Stimulated activated CD8-positive, alpha-beta memory T cell treated with anti-CD3 and anti-CD28 coated beads, Interleukin-15, amount 100 ng/mL, for 24 hours (primary cell): ENCODE results near the gene CARHSP1.
"Not testable (repeated sequence)": the region's sequence is repeated elsewhere in the genome, so short reads cannot be mapped to it uniquely, and the experiment has no call there.

Experiments used
- DNase-seq: peaks from one replicate; pipeline ENCODE4 v3.0.0-alpha.2; 2020; ENCODE audit warnings: low read depth

The CARHSP1 gene

GRCh38 chr16:8854298-8854948 is 14.4 kb downstream of the CARHSP1 start:
- no peak for DNase-seq

GRCh38 chr16:8853611-8854010 is 15.2 kb downstream of the CARHSP1 start:
- DNase-seq = no peak

- DNase-seq = no peak
Measured at GRCh38 chr16:8853150-8853549, 15.7 kb downstream of the CARHSP1 start.

- DNase-seq = no peak
Measured at GRCh38 chr16:8852534-8852933, 16.3 kb downstream of the CARHSP1 start.

GRCh38 chr16:8851761-8852403 is 16.9 kb downstream of the CARHSP1 start:
- no peak for DNase-seq

GRCh38 chr16:8850279-8850885 is 18.4 kb downstream of the CARHSP1 start:
- no peak for DNase-seq

GRCh38 chr16:8849411-8850011 is 19.3 kb downstream of the CARHSP1 start:
- no peak for DNase-seq

GRCh38 chr16:8848939-8849391 is 19.8 kb downstream of the CARHSP1 start:
- no peak for DNase-seq

DNA sequence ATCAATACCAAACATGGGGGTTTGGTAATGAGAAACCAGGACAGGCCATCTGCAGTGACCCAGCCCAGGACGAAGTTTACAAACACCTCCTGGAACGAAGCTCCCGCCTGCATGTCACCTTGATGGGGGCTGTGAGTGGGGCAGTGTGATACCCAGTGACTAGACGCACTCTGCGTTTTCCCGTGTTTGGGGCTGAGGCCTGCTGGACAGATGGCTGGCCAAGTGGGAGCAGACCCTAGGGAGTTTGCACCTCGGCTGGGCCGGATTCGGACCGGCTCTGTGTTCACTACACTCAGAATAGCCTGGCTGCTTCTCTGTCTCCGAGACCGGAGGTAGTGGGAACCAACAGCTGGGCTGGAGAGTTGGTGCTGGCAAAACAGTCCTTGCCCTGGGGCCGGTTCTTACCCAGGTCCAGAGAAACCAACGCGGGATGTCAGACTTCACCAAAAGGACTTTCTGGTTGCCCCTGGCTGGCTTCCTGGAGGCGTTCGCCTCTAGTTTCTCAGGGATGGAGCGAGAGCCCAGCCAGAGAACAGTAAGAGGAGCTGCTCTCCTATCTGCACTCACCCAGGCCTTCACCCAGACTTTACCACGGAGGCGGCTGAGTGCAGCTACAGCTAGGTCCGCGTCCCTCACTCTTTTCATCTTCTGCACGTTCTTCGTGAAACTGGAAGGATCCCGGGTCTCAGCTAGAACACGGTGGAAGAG is 20.4 kb downstream of the CARHSP1 start:
- DNase-seq = no peak

- DNase-seq = no peak
Measured at GRCh38 chr16:8847623-8848022, 21.2 kb downstream of the CARHSP1 start.

GRCh38 chr16:8847145-8847544 is 21.7 kb downstream of the CARHSP1 start:
- DNase-seq = no peak

GRCh38 chr16:8846401-8846932 is 22.3 kb downstream of the CARHSP1 start:
- DNase-seq = no peak

DNA sequence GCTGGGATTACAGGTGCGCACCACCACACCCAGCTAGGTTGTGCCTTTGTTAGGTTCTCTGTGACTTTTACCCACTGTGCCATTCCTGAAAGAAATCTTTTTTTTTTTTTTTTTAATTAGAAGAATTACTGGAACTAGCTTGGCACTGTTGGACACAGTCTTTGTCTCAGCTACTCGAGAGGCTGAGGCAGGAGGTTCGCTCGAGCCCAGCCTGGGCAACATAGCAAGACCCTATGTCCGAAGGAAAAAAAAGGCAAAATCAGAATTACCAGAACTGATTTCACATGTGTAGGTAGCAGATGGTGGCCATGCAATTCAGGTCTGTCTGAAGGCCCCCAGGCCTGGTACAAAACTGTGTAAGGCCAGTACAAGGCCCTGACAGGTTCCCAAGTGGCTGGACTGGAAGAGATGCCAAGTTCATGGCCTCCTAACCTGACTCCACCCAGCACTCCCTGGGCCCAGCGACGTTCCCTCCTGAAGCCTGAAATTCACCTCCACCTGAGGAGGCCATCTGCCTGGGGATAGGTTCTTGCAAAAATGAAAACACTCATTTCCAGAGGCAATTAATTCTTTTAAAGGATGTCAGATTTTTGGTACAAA is 23.0 kb downstream of the CARHSP1 start:
- no peak for DNase-seq

DNA sequence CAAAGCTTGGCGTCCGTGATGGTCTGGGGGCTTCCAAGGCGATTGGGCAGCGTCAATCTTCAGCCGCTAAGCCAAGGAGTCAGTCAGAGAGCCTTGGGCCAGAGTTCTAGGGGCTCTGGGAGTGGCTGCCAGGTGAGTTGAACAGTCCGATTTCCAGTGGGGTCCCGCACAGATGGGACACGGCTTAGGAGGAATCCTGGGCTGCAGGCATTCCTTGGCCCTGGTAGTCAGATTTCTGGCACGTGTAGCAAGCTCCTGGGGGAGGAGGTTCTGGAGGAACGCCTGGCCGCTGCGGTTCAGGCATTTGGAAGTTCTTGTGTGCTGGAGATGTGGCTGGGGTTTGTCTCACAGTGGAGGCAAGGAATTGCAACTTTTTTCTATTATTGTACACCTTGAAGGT is 25.5 kb downstream of the CARHSP1 start:
- DNase-seq = not testable (repeated sequence)

GRCh38 chr16:8842016-8842415 is 26.8 kb downstream of the CARHSP1 start:
- not testable (repeated sequence) for DNase-seq

DNA sequence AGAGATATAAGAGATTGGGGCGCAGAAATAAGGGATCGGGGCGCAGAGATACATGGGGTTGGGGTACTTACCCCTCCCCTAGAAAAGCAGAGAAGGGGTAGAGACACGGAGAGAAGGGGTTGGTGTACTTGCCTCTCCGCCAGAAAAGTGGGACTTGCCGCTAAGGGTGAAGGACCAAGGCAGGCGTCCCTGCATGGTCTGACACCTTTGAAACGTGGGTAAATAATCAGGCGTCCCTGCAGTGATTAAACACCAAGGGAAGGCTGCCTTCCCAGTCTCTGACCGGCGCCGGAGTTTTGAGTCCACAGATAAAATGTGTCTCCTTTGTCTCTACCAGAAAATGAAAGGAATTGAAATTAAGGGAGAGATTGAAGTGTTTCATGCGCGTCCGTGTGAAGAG is 31.2 kb downstream of the CARHSP1 start:
- DNase-seq = not testable (repeated sequence)

- not testable (repeated sequence) for DNase-seq
Measured at GRCh38 chr16:8836797-8837196, 32.0 kb downstream of the CARHSP1 start.

GRCh38 chr16:8832717-8833105 is 36.1 kb downstream of the CARHSP1 start:
- no peak for DNase-seq

- DNase-seq = no peak
Measured at GRCh38 chr16:8831871-8832716, 36.7 kb downstream of the CARHSP1 start.

- no peak for DNase-seq
Measured at GRCh38 chr16:8831450-8831849, 37.4 kb downstream of the CARHSP1 start.
